HEK293 (cell line): ENCODE measurements around the gene DNER.

Experiments
- CTCF ChIA-PET: fragments of 350-600 bp; formaldehyde crosslinking; extraction: SDS; loops from one replicate; lab custom pipeline; 2021; ENCODE audit warnings: antibody characterized with exemption; lab: Yijun Ruan, JAX
- POLR2A ChIA-PET: fragments of 300-600 bp; formaldehyde crosslinking; extraction: SDS; loops from one replicate; lab custom pipeline; 2020; ENCODE audit warnings: antibody characterized with exemption, inconsistent platforms; lab: Yijun Ruan, JAX
- H3K27ac ChIP-seq: fragments of 200-500 bp; sonication (Bioruptor generic); 2 replicates; pipeline ENCODE4 v1.5.1; 2014; ENCODE audit warnings: low read depth, low read length, control low read depth, inconsistent platforms; ENCODE audit errors: extremely low read depth
- H3K36me3 ChIP-seq, 2 experiments: fragments of 200-500 bp in 1 of 2; sonication (Bioruptor generic) in 1 of 2; 1 replicate in 1 of 2; 2 replicates in 1 of 2; pipeline ENCODE4 v1.5.1; 2014 to 2017; ENCODE audit warnings: inconsistent platforms in 2 of 2, low read length in 2 of 2; ENCODE audit not compliant: control insufficient read depth in 2 of 2, insufficient read depth in 1 of 2
- H3K4me1 ChIP-seq: fragments of 200-500 bp; sonication (Bioruptor generic); 2 replicates; pipeline ENCODE4 v1.5.1; 2014; ENCODE audit warnings: mild to moderate bottlenecking, low read length, inconsistent platforms; ENCODE audit not compliant: control insufficient read depth, insufficient read depth
- H3K4me3 ChIP-seq: 2 replicates; pipeline ENCODE4 v1.5.1; 2011; ENCODE audit warnings: low read depth, mild to moderate bottlenecking, control low read depth, low read length, moderate library complexity
- H3K9me3 ChIP-seq: fragments of 200-500 bp; sonication (Bioruptor generic); 2 replicates; pipeline ENCODE4 v1.5.1; 2014; ENCODE audit warnings: low read depth, low read length, inconsistent platforms; ENCODE audit not compliant: control insufficient read depth, insufficient read depth
- ATF2 ChIP-seq: fragments of 450-650 bp; formaldehyde crosslinking; IDR thresholded peaks from 2 replicates; pipeline ENCODE4 v1.5.1; 2016; ENCODE audit warnings: missing biosample characterization, missing genetic modification characterization, low read depth
- BCL11A ChIP-seq: fragments of 450-650 bp; formaldehyde crosslinking; IDR thresholded peaks from 2 replicates; pipeline ENCODE4 v1.5.1; 2016; ENCODE audit warnings: low read depth, missing biosample characterization, missing genetic modification characterization
- MEIS1 ChIP-seq: sonication (generic); formaldehyde crosslinking; IDR thresholded peaks from 2 replicates; pipeline ENCODE4 v1.8.1; 2022; ENCODE audit warnings: missing genetic modification reagents, mild to moderate bottlenecking, borderline replicate concordance
- OVOL3 ChIP-seq: fragments of 450-650 bp; formaldehyde crosslinking; IDR thresholded peaks from 2 replicates; pipeline ENCODE4 v1.5.1; 2016; ENCODE audit warnings: missing biosample characterization, missing genetic modification characterization
- SETDB1 ChIP-seq: IDR thresholded peaks from one replicate; pipeline ENCODE4 v1.6.1; 2017; ENCODE audit warnings: mild to moderate bottlenecking, low read length, moderate library complexity, mixed read lengths; ENCODE audit not compliant: insufficient read length
- SP2 ChIP-seq: fragments of 450-650 bp; formaldehyde crosslinking; IDR thresholded peaks from 2 replicates; pipeline ENCODE4 v1.5.1; 2016; ENCODE audit warnings: missing biosample characterization, missing genetic modification characterization
- ZBTB17 ChIP-seq: fragments of 450-650 bp; formaldehyde crosslinking; IDR thresholded peaks from 2 replicates; pipeline ENCODE4 v1.5.1; 2016; ENCODE audit warnings: missing biosample characterization, missing genetic modification characterization
- ZBTB20 ChIP-seq: fragments of 450-650 bp; formaldehyde crosslinking; IDR thresholded peaks from 2 replicates; pipeline ENCODE4 v1.5.1; 2016; ENCODE audit warnings: missing biosample characterization, missing genetic modification characterization
- ZFP37 ChIP-seq: fragments of 450-650 bp; formaldehyde crosslinking; IDR thresholded peaks from 2 replicates; pipeline ENCODE4 v1.5.1; 2016; ENCODE audit warnings: missing biosample characterization, missing genetic modification characterization
- ZNF132 ChIP-seq: fragments of 450-650 bp; formaldehyde crosslinking; IDR thresholded peaks from 2 replicates; pipeline ENCODE4 v1.5.1; 2017; ENCODE audit warnings: missing biosample characterization, missing genetic modification characterization, borderline replicate concordance
- ZNF138 ChIP-seq: fragments of 450-650 bp; formaldehyde crosslinking; IDR thresholded peaks from 2 replicates; pipeline ENCODE4 v1.5.1; 2016; ENCODE audit warnings: missing biosample characterization, missing genetic modification characterization, borderline replicate concordance
- ZNF184 ChIP-seq: fragments of 450-650 bp; IDR thresholded peaks from 2 replicates; pipeline ENCODE4 v1.5.1; 2018; ENCODE audit warnings: missing biosample characterization, mild to moderate bottlenecking, missing genetic modification characterization
- ZNF221 ChIP-seq: fragments of 450-650 bp; formaldehyde crosslinking; IDR thresholded peaks from 2 replicates; pipeline ENCODE4 v1.5.1; 2017; ENCODE audit warnings: missing biosample characterization, missing genetic modification characterization, borderline replicate concordance
- ZNF426 ChIP-seq: fragments of 450-650 bp; formaldehyde crosslinking; IDR thresholded peaks from 2 replicates; pipeline ENCODE4 v1.5.1; 2017; ENCODE audit warnings: missing biosample characterization, missing genetic modification characterization, mild to moderate bottlenecking, inconsistent platforms, moderate library complexity
- ZNF514 ChIP-seq: fragments of 450-650 bp; formaldehyde crosslinking; IDR thresholded peaks from 2 replicates; pipeline ENCODE4 v1.5.1; 2016; ENCODE audit warnings: missing biosample characterization, missing genetic modification characterization
- ZNF521 ChIP-seq: fragments of 450-650 bp; formaldehyde crosslinking; IDR thresholded peaks from 2 replicates; pipeline ENCODE4 v1.5.1; 2017; ENCODE audit warnings: missing biosample characterization, mild to moderate bottlenecking, missing genetic modification characterization
- ZNF560 ChIP-seq: fragments of 450-650 bp; formaldehyde crosslinking; IDR thresholded peaks from 2 replicates; pipeline ENCODE4 v1.5.1; 2017; ENCODE audit warnings: missing biosample characterization, missing genetic modification characterization, borderline replicate concordance
- ZNF623 ChIP-seq: fragments of 450-650 bp; formaldehyde crosslinking; IDR thresholded peaks from 2 replicates; pipeline ENCODE4 v1.5.1; 2016; ENCODE audit warnings: missing biosample characterization, missing genetic modification characterization
- ZNF658 ChIP-seq: fragments of 450-650 bp; formaldehyde crosslinking; IDR thresholded peaks from 2 replicates; pipeline ENCODE4; 2016; ENCODE audit warnings: missing biosample characterization, missing genetic modification characterization
- ZNF660 ChIP-seq: fragments of 450-650 bp; IDR thresholded peaks from 2 replicates; pipeline ENCODE4 v1.5.1; 2018; ENCODE audit warnings: missing biosample characterization, mild to moderate bottlenecking, missing genetic modification characterization
- ZNF747 ChIP-seq: fragments of 450-650 bp; formaldehyde crosslinking; IDR thresholded peaks from 2 replicates; pipeline ENCODE4 v1.5.1; 2016; ENCODE audit warnings: missing biosample characterization, missing genetic modification characterization
- ZNF768 ChIP-seq: fragments of 450-650 bp; formaldehyde crosslinking; IDR thresholded peaks from 2 replicates; pipeline ENCODE4 v1.5.1; 2018; ENCODE audit warnings: missing biosample characterization, mild to moderate bottlenecking, missing genetic modification characterization
- TF ChIP-seq, protein P1 (sequence below): fragments of 450-650 bp; formaldehyde crosslinking; IDR thresholded peaks from 2 replicates; pipeline ENCODE4 v1.5.1; 2016; ENCODE audit warnings: missing biosample characterization, missing genetic modification characterization
- TF ChIP-seq, protein P2 (sequence below): fragments of 450-650 bp; formaldehyde crosslinking; IDR thresholded peaks from 2 replicates; pipeline ENCODE4 v1.5.1; 2016; ENCODE audit warnings: missing biosample characterization, missing genetic modification characterization

The DNER gene

DNA sequence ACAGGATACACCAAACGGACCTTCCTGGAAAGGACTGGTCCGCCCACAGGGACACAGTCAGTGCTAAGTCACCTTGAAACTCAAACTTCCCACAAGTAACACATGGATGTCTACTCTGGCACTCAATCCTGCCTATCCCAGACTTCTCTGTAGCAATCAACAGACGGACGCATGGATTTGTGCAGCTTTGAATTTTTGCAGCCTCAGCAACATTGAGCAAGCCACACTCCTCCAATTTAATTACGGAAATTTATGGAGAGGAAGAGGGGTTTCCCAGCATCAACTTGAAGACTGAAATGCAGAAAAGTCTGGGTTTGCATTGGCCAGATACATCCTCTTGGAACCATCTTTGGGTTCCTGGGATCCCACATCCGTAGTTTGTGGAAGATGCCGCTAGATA, 26.2 kb downstream of the DNER start:
- ChIA-PET CTCF (interaction anchor here (0.7 kb wide), 1 partner anchor 22 kb away, joined by 3 read pairs; no protein-coding TSS in a partner anchor), POLR2A (no interaction called here)
- TF ChIP-seq ZNF768 (tag by site-specific recombination) = no peak
- TF ChIP-seq ZNF623 (tag by site-specific recombination) = no peak
- no peak for TF ChIP-seq ZNF184 (tag by site-specific recombination)
- no peak for TF ChIP-seq ZBTB20
- no peak for TF ChIP-seq ZNF560
- no peak for TF ChIP-seq ZFP37 (tag by site-specific recombination)

GRCh38 chr2:229686122-229686919, 28.0 kb downstream of the DNER start:
- TF ChIP-seq ZNF521 (no peak), ZNF426 (tag by site-specific recombination) (no peak), ZNF660 (no peak), ZNF138 (tag by site-specific recombination) (no peak), ZBTB17 (no peak), ZNF747 (tag by site-specific recombination) (no peak), SP2 (tag by site-specific recombination) (no peak), BCL11A (tag by site-specific recombination) (no peak), ZNF221 (no peak), SETDB1 (no peak), OVOL3 (tag by site-specific recombination) (no peak), ZNF132 (tag by site-specific recombination) (no peak), ZNF658 (tag by site-specific recombination) (no peak)
- TF ChIP-seq, protein P1, sequence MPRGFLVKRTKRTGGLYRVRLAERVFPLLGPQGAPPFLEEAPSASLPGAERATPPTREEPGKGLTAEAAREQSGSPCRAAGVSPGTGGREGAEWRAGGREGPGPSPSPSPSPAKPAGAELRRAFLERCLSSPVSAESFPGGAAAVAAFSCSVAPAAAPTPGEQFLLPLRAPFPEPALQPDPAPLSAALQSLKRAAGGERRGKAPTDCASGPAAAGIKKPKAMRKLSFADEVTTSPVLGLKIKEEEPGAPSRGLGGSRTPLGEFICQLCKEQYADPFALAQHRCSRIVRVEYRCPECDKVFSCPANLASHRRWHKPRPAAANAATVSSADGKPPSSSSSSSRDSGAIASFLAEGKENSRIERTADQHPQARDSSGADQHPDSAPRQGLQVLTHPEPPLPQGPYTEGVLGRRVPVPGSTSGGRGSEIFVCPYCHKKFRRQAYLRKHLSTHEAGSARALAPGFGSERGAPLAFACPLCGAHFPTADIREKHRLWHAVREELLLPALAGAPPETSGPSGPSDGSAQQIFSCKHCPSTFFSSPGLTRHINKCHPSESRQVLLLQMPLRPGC (tag by site-specific recombination) = no peak
- H3K36me3 ChIP-seq = no peaks in the 10 kb centered on the region
- no peaks in the 10 kb centered on the region for H3K4me1 ChIP-seq
- H3K27ac ChIP-seq = no peak overlapping the region
- no peak overlapping the region for H3K4me3 ChIP-seq
- POLR2A ChIA-PET = no interaction called here
- H3K9me3 ChIP-seq = no peaks in the 10 kb centered on the region
- CTCF ChIA-PET = interaction anchor here (0.6 to 1.1 kb wide), 2 partner anchors 27 to 609 kb away, joined by 3 to 4 read pairs; no protein-coding TSS in a partner anchor

More for the DNA sequence above, 26.2 kb downstream of the DNER start:
- no peak overlapping the region for H3K27ac ChIP-seq
- H3K9me3 ChIP-seq = no peaks in the 10 kb centered on the region
- H3K4me1 ChIP-seq = no peaks in the 10 kb centered on the region
- H3K4me3 ChIP-seq = no peak overlapping the region
- H3K36me3 ChIP-seq = no peaks in the 10 kb centered on the region

- H3K4me3 ChIP-seq = no peak overlapping the region
- H3K36me3 ChIP-seq = no peaks in the 10 kb centered on the region
- ChIA-PET CTCF (interaction anchor here (0.6 to 1.1 kb wide), 3 partner anchors 28 to 428 kb away, joined by 3 to 5 read pairs (median 4); no protein-coding TSS in a partner anchor), POLR2A (no interaction called here)
- no peaks in the 10 kb centered on the region for H3K9me3 ChIP-seq
- no peaks in the 10 kb centered on the region for H3K4me1 ChIP-seq
- no peak overlapping the region for H3K27ac ChIP-seq
- TF ChIP-seq ZNF514 (tag by site-specific recombination) (no peak), MEIS1 (no peak), ATF2 (tag by site-specific recombination) (no peak), ZNF560 (no peak)
- TF ChIP-seq, protein P2, sequence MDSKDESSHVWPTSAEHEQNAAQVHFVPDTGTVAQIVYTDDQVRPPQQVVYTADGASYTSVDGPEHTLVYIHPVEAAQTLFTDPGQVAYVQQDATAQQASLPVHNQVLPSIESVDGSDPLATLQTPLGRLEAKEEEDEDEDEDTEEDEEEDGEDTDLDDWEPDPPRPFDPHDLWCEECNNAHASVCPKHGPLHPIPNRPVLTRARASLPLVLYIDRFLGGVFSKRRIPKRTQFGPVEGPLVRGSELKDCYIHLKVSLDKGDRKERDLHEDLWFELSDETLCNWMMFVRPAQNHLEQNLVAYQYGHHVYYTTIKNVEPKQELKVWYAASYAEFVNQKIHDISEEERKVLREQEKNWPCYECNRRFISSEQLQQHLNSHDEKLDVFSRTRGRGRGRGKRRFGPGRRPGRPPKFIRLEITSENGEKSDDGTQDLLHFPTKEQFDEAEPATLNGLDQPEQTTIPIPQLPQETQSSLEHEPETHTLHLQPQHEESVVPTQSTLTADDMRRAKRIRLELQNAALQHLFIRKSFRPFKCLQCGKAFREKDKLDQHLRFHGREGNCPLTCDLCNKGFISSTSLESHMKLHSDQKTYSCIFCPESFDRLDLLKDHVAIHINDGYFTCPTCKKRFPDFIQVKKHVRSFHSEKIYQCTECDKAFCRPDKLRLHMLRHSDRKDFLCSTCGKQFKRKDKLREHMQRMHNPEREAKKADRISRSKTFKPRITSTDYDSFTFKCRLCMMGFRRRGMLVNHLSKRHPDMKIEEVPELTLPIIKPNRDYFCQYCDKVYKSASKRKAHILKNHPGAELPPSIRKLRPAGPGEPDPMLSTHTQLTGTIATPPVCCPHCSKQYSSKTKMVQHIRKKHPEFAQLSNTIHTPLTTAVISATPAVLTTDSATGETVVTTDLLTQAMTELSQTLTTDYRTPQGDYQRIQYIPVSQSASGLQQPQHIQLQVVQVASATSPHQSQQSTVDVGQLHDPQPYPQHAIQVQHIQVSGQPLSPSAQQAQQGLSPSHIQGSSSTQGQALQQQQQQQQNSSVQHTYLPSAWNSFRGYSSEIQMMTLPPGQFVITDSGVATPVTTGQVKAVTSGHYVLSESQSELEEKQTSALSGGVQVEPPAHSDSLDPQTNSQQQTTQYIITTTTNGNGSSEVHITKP = no peak
Measured at GRCh38 chr2:229684942-229685562, 29.3 kb downstream of the DNER start.
